Dedifferentiated amniotic fluid mesenchymal stem cell (primary cell): ENCODE results near the gene SYNJ1.
"Not testable (repeated sequence)": the region's sequence is repeated elsewhere in the genome, so short reads cannot be mapped to it uniquely, and the experiment has no call there.

Source experiments
- DNase-seq: peaks from one replicate; pipeline ENCODE4 v3.0.0-alpha.2; 2016; ENCODE audit errors: extremely low spot score

Gene SYNJ1, protein sequence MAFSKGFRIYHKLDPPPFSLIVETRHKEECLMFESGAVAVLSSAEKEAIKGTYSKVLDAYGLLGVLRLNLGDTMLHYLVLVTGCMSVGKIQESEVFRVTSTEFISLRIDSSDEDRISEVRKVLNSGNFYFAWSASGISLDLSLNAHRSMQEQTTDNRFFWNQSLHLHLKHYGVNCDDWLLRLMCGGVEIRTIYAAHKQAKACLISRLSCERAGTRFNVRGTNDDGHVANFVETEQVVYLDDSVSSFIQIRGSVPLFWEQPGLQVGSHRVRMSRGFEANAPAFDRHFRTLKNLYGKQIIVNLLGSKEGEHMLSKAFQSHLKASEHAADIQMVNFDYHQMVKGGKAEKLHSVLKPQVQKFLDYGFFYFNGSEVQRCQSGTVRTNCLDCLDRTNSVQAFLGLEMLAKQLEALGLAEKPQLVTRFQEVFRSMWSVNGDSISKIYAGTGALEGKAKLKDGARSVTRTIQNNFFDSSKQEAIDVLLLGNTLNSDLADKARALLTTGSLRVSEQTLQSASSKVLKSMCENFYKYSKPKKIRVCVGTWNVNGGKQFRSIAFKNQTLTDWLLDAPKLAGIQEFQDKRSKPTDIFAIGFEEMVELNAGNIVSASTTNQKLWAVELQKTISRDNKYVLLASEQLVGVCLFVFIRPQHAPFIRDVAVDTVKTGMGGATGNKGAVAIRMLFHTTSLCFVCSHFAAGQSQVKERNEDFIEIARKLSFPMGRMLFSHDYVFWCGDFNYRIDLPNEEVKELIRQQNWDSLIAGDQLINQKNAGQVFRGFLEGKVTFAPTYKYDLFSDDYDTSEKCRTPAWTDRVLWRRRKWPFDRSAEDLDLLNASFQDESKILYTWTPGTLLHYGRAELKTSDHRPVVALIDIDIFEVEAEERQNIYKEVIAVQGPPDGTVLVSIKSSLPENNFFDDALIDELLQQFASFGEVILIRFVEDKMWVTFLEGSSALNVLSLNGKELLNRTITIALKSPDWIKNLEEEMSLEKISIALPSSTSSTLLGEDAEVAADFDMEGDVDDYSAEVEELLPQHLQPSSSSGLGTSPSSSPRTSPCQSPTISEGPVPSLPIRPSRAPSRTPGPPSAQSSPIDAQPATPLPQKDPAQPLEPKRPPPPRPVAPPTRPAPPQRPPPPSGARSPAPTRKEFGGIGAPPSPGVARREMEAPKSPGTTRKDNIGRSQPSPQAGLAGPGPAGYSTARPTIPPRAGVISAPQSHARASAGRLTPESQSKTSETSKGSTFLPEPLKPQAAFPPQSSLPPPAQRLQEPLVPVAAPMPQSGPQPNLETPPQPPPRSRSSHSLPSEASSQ (N-terminal part only)

DNA sequence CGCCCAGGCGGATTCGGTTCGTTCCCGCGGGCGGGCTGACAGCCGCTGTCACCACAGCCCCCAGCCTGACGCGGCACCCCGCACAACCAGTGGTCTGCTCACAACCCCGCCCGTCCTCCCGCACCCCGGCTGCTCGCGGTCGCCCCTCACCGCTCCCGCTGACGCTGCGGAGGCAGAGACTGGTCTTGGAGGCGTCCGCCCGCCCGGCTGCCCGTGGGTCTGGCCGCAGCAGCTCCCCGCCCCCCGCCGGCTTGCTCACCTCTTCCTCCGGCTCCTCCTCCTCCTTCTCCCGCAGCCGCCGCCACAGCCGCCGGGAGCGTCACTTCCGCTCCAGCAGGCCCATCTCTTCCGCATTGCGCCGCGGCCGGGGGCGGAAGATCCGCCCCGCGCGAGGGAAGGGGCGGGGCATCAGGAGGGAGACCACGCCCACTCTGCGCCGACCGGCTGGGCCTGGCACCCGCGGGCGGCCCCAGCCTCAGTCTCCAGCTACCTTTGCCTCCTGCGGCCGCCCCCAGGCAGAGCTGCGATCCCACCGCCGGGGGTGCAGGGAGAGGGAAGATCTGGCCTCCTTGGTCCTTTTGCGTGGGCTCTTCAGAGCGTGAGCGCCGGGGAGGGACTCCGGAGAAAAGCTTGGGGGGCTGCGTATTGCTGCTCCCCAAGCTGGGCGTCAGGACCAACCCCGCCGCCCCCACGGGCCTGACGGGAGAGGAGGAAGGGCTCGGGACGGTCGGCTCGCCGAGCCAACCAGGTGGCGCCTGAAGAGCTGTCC lies at the start of gene SYNJ1:
Gene SYNJ1, minus strand, starts transcription at position 327 of the 769 bp plus-strand sequence. CDS start 1,118 bp downstream, outside the sequence.
- DNase-seq, result peak; percentile 92

DNA sequence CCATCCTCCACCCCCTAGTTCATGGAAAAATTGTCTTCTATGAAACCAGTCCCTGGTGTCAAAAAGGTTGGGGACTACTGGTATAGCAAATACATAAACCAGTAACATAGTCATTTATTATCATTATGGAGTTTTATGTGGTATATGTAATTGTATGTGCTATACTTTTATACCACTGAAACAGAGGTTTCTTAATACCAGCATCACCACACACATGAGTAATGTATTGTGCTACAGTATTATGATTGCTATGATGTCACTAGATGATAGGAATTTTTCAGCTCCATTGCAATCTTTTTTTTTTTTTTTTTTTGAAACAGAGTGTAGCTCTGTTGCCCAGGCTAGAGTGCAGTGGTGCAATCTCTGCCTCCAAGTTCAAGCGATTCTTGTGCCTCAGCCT lies 49.5 kb upstream of the SYNJ1 start:
- DNase-seq, result no peak

DNA sequence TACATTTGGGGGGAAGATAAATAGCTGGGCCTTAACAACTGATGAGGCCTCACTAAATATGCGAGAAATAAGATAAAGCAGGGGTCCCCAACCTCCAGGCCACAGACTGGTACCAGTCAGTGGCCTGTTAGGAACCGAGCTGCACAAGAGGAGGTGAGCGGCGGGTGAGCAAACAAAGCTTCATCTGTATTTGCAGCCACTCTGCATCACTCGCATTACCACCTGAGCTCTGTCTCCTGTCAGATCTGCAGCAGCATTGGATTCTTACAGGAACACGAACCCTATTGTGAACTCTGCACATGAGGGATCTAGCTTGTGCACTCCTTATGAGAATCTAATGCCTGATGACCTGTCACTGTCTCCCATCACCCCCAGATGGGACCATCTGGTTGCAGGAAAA lies 48.9 kb upstream of the SYNJ1 start:
- DNase-seq, result no peak

DNA sequence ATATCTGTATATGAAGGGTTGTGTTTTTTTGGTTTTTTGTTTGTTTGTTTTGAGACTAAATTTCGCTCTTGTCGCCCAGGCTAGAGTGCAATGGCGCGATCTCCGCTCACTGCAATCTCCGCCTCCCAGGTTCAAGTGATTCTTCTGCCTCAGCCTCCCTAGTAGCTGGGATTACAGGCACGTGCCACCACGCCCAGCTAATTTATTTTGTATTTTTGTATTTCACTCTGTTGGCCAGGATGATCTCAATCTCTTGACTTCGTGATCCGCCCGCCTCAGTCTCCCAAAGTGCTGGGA lies 45.2 kb upstream of the SYNJ1 start:
- not testable (repeated sequence) for DNase-seq

DNA sequence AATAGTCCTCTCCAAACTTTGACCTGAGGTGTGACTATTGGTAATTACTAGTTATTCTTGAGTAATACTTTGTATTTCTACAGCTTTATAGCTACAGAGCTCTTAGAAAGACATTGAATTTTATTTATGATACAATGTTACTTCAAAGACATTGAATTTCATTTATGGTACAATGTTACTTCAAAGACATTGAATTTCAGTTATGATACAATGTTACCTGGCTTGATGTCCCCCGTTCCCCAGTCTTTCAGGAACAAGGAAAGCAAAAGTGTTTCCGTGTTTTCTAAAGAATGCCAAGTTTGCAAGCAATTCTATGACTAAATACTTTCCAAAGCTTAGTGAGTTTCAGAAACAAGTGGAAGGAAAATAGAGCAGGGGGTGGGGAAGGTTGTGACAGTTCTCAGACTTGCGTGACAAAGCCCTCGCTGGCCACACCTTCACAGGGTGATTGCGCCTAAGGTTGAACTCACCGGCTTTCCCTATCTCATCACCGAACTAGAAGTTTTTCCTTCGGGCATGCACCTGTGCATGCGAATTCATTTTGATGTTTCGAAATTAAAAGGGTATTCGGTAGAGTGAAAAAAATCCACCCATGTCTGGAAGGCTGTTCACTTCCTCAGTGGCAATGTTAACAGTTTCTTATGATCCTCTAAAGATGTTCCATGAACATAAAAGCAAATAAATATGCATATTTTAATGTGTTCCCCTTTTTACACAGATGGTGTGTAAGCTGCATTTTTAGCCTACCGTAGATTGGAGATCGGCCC lies 44.7 kb upstream of the SYNJ1 start:
- no peak for DNase-seq

DNA sequence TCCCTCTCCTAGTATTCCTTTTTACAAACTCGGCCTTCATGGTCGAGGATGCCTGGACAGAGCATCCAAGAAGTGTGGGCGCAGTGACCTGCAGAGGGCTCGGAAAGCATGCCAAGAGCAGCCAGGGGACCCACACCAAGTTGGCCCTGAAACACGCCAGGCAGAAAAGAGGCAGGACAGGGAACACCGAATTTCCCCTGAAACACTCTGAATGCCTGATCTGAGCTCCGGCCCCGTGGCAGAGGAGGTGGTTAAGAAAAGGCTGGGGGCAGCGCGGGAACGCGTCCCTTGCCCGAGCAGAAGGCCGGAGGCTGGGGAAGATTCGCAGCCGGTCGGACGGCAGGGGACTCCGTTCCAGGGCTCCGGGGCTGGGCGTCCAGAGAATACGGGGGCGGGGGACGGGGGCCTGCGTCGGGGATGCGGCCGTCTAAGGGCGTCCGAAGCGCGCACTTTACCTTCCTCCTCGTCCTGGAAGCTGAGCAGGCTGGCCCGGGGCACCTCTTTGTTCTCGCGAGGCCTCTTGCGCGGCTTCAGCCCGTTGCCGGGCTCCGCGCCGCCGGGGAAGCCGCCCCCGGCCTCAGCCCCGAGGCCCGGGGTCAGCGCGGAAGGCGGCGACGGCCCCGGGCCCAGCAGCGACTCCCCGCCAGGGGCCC lies 43.2 kb upstream of the SYNJ1 start:
- peak; percentile 38 for DNase-seq

DNA sequence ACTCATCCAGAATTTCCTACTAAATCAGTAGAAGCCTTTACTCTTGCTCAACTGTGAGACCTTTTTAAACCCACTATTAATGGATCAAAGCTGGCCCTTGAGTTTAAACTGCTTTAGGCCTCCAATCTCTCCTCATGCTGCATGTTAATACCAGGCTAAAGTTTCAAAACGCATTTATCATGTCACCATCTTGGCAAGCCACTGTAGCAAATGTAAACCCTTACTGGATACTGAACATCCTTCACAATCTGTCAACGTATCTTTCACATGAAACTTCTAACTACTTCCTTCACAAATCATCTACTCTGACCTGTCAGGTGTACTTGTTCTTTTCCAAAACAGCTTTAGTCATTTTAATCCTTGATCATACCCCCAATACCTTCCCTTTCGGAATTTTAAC lies 40.7 kb upstream of the SYNJ1 start:
- DNase-seq, result no peak

DNA sequence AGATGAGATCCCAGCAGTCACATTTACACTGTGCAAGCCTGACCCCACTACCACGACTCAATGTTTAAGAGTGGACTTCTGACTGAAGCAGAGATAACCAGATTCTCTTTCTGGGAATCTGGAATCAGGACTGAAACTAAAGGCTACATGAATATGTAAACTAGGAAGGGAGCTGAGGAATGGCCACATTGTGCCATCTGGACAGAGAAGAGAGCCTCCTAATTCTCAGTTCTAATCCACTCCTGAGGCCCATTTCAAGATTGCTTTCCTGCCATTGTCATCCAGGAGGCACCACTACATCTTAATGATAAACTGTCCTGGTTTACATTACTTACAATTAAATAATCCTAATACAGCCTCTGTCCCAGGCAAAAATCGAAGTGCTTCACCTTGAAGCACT lies 37.2 kb upstream of the SYNJ1 start:
- no peak for DNase-seq

DNA sequence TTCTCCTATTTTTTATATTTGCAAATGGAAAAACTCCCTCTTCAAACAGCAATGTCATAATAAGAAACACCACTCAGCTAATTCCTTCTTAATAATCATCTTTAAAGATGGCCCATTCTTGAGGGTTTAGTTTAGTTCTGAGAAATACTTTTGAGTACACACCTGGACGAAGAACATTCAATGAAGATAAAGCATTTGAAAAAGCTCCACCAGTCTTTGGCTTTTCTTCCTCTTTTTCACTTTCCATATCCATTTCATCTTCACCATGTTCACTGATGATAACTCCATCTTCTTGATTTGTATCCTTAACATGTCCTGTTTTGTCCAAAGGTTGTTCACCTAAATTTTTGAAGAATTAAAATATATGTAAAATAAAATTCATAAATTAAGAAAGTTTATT lies 36.4 kb upstream of the SYNJ1 start:
- no peak for DNase-seq

DNA sequence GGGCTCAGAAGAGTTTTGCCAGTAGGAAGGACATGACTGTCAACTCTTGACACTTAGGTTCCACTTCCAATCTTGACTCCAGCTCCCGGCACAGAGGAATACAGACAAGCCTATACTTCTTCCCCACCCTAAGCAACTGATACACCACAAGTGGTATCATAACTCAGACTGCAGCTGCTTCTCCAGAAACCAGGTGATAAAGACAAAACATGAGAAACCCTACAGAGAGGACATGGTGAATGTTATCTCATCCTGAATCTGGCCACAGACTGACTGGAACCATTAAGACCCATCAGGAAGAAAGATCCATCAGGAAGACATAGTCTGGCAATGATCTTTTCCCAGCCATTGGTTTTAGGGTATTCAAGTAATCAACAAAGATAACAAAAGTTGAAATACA lies 30.0 kb upstream of the SYNJ1 start:
- no peak for DNase-seq

DNA sequence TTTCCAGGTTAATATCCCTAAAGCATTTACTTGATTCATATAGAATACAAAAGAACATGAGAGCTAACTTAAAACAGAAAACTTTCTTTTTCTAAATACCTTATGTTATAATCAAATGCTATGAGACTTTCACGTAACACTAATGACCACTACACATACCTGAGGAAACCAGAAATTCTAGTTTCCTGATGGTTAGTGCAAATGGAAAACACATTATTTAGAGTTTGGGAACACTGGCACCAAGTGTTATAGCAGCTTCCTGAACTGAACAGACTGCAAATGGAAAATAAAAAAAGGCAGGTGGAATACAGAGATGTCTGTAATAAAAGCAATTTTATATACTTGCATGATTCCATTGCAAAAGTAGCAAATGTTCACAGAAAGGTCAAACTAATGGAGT lies 28.3 kb upstream of the SYNJ1 start:
- DNase-seq, result no peak

DNA sequence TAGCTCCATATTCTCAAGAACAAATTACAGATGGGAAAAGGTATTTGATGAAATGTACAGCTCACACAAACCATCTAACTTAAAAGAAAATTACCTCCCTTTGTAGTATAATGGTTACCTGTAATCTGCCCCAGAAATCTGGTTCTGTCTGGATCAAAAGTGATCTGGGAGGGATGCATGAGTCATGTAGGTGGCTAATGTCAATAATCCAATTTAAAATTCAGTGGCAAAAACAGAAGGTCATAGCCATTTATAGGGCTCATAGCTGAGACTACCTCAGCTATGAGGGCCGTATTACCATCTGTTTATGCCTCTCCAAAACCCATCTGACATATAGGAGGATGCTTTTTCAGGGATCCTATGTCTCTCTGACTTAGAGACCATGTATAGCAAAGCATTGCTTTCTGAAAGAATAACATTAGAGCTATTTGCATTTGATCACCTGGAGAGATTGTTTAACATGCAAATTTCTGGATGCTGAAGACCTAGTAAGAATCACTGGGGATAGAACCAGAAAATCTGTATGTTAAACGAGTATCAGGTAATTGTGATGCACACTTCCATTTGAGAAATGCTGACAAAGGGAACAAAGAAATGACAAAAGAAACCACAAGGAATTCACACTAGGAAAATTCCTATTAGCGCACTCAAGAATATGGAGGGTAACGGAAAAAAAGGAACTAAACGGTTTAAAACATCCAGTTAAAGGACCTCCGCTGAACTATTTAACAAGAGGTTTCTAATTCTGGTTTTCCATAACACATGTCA lies 26.2 kb upstream of the SYNJ1 start:
- DNase-seq, result no peak

DNA sequence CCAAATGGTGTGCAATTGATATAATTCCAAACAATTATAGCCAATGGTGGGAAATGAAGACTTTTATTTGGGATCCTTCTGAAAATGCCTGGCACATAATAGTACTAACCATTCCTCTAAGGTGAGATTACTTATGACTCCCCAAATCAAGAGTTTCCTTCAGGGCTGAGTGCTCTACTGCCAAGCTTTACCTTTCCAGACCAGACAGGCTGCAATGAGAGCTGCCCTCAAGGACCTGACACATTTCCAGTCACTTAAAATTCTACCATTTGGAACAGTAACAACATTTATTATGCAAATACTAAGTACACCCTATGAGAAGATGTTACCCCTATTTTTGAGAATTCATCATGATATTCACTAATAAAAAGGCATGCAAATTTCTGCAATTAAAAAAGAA lies 22.6 kb upstream of the SYNJ1 start:
- DNase-seq, result no peak

DNA sequence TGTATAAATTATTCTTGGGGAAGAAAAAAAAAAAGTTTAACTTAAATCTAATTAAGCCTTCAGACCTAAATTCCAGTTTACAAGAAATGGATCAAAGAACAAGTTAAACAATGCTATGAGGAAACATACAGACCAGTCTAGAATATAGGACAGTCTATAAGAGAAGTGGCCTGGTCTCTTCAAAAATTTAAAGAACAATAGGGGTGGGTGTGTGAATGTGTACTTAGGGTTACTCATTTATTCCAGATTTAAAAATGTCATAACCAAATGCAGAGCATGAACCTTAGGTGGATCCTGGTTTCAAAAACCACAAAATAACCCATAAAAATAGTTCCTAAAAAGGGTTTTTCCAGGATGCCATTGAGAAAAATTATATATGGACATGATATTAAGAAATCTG lies 21.8 kb upstream of the SYNJ1 start:
- no peak for DNase-seq

DNA sequence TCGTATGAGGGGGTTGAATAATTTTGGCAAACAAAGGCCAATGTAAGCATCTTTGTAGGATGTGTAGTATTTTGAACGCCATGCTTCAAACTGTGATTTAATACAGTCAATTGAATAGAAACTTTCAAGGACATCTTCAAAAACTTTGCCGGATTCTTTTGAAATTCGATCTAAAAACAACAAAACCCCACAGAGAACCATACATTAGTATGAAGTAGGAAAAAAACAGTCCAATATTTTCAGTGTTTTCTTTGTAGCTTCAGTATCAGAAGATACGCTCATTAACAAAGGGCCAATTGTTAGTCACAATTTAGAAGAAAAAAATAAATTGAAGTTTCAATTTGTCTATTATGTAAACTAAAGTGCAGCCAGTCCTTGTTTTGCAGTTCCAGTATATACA lies 20.7 kb upstream of the SYNJ1 start:
- no peak for DNase-seq

DNA sequence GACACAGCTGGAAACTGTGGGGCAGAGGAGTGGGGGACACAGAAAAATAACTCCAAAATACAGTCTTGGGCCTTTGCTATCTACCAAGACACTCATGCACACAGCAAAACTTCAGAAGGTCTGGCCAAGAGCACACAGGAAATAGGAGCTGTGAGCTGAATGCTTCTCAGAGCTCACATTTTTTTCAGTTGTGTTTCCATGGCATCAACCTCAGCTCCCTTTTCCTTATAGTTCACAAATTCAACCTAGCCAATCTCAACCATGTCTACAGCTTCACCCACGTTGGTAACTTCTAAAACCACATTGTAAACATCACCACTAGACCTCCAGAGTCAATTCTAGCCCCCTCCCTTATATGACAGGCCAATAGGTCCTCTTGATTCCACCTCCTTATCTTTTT lies 19.6 kb upstream of the SYNJ1 start:
- no peak for DNase-seq

DNA sequence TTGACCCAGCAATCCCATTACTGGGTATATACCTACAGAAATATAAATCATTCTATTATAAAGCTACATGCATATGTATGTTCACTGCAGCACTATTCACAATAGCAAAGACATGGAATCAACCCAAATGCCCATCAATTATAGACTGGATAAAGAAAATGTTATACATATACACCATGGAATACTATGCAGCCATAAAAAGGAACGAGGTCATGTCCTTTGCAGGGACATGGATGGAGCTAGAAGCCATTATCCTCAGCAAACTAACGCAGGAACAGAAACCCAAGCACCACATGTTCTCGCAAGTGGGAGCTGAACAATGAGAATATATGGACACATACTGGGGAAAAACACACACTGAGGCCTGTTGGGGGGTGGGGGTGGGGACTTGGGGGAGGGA lies 18.9 kb upstream of the SYNJ1 start:
- DNase-seq, result not testable (repeated sequence)

DNA sequence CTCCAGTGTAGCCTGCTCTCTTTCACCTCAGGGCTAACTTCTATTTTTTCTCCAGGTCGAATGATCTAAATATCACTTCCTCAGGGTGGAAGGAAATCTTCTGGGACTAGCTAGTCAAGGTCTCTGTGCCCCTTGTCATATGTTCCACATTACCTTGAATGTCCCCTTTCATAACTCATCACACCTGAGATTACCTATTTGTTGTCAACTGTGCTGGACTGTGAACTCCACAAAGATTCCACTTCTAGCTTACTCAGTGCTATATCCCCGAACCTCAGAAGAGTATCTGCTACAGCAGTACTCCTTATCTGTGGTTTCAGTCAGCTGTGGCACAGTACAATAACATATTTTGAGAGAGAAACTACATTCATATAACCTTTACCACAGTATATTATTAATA lies 14.6 kb upstream of the SYNJ1 start:
- DNase-seq, result no peak

DNA sequence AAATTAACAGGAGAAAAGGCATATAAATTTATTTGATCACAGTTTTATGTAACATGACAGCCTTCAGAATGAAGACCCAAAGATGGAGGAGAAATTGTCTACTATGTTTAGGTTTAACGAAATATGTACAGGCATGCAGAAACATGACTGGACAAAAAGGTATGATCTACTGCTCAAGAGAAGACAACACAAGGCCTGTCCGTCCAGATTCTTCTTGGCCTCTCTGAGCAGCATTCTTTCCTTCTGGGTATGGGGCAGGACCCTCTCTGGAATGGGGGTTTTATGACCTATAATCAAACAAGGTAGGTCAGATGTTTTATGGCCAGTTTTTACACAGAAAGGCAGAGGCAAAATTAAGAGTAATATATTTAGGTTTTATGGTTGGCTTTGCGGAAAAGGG lies 13.5 kb upstream of the SYNJ1 start:
- DNase-seq, result no peak

DNA sequence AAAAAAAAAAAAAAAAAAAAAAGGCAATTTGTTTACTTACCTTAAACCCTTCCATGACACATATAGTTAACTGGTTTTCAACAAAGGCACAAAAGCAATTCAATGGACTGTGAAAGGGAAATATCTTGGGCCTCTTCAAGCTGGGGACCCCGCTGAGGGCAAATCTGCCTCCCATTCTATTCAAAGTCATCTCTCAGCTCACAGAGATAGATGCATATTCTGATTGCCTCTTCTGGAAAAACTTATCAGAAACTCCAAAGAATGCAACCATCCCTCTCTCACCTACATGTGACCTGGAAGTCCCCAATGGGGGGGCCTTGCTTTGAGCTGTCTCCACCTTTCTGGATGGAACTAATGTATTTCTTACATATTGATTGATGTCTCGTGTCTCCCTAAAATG lies 12.1 kb upstream of the SYNJ1 start:
- DNase-seq, result no peak
